Left kidney (tissue), 2 donors: ENCODE measurements around the gene RPRML. TPM values are rescaled to one million over a fixed set of nuclear protein-coding genes. Genes with fewer than 3 reads are reported as not detected.

Experiments
- DNase-seq: peaks from one replicate; pipeline ENCODE4 v3.0.0-alpha.2; 2013
- polyA plus RNA-seq: library from polyadenylated mRNA; unstranded; fragments of 120-200 nt; gene quantifications from one replicate; pipeline ENCODE4 v1.2.1, GENCODE V29; 2013; ENCODE audit not compliant: insufficient read length

The RPRML gene
- polyA plus RNA-seq, 1 donor, result not detected

DNA sequence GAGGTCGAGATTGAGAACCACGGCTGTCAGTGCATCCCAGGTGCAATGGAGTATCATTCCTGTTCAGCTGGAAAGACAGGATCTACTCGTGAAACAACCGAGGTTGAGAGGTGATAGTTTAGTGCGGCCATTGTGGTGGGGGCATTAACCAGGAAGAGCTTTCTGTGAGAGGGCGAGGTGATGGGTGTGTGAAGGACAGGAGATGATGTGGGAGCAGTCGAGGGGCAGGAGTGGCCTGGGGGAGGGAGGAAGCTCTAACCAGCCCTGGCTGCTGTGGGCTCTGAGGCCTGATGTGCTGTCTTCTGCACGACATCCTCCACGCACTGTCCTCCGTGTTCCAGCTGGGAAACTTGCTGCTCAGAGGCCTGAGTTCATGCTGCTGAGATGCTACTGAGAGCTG is 34.1 kb downstream of the RPRML start:
- no peak for DNase-seq

DNA sequence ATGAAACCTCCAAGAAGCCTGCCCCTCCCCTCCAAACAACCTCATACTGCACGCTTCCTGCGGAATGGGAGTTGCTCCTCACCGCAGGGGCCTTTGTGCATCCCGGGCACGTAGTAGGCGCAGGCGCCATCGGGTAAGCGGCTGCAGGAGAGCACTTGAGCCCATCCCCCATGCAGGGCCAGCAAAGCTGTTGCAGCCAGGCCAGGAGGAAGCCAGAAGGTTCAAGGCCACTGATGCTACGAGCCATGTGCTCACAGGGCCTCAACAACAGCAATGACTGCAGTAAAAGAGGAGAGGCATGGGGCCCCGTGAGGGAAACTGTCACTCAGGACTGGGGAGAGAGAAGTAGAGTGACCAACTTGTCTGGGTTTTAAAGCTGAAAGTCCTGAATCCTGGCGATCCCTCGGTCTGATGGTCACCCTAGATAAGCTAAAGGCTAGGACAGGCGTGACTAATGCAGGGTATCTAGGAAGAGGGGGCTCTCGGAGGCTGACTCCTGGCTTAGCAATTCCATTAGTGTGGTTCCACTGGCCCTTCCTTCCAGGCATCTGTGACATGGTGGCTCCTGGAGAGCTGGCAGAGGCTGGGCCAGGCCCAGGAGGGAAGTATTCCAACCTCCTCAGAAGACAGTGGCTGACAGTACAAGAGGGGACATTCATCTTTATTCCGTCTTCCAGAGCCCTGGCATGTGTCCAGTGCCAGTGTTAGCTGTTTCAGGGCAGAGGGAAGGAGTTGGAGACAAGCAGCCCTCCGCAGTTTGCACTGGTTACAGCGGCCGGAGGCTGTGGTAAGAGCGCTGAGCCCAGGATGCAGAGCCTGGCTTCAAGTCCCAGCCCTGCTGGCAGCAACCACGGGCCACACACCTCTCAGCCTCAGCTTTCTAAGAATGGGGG is 35.3 kb downstream of the RPRML start:
- DNase-seq, result no peak

DNA sequence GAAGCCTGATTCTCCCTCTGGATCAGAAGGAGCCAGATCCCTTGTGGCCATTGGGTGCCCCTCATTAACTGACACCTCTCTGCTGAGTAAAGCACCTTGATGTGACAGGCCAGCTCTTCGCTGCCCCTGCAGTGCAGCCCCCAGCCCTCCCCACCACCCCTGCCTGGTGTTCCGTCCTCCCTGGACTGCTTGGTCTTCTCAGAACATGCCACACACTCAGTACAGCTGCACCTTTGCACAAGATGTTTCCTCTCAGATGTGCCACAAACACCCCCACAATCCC is 35.9 kb downstream of the RPRML start:
- no peak for DNase-seq

DNA sequence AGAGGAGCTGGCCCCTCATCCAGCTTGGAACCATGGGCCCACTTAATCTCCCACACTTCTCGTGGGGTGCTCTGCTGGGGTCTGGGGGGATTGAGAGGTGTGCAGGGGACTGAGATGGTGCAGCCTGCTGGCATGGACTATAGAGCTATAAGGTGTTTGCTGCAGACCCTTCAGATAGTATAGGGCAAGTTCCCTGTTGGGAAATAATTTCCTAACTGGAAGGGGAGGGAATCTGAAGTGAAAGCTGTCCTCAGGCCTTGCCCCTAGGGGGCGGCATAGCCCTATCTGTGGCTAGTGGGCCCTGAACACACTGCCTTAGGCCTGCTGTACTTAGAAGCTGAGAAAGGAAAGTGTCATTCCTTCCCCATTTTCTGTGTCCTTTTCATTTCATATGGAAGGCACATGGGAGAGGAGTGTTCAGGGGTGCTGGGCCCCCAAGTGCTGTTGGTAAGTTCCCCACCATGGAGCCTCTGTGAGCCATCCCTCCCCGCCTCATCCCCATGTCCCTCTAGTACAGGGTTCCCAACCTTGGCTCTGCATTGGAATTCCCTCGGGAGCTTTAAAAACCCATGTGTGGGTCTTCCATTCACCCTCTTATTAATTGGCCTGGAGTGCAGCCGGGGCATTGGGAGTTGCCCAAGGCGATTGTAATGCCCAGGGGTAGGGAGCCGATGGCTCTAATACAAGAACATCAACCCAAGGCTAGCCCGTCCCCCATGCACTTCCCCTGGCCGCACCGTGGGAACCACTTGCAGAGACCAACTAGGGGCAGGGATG is 36.4 kb downstream of the RPRML start:
- peak; percentile 57 for DNase-seq

DNA sequence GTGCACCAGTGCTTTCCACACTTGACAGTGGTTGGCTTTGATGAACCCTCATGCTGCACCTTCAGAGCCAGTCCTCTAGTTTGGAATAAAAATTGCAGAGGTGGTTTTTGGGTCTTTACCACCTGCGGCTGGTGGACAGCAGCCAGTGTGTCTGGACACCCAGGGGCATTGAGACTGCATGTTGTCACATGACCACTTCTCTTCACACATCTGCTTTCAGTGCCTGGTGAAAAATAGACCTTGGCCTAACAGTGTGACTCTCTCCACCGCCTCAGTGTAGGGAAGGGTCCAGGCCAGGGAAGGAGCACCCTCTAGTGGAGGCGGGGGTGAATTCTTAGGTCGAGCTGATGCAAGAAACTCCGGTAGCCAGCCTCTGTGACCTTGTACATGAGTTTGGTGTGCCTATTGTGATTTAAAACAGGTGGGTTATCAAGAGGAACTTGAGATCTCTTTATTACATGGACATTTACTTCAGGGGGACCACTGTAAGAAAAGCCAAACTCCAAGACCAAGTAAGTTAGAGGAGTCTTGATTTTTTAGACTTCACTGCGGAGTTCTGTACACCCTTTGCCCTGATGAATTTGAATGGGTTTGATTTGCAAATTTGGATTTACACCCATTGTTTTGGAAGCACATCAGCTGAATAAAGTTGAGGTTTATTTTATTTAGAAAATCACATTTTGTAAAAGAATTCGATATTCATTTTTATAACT is 38.2 kb downstream of the RPRML start:
- DNase-seq, result peak; percentile 72

DNA sequence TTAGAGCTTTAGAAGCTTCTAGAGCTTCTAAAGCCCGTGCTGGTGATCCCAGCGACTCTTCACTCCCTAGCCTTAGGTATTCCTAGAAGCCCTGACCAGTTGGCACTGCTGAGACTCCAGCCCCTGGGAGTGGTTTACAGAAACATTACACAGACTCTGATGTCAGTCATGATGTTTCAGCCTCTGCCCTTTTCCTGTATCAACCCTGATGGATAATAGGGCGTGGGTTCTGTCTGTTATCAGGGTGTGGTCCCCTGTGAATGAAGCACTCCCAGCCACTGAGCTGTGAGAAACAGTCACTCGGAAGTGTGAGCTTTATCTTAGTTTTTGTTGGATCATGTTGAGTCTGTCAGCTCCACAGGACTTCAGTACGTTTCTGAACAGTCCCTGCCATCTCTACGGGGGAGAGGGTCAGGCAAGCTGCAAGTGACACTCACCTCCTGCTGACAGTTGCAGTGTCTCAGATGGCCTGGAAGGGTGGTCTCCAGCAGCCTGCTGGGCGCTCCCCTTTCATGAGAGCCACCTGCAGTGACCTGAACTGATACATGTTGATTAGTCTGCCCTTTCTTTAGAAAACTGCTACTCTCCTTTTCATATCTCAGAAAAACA is 43.3 kb downstream of the RPRML start:
- DNase-seq, result no peak

DNA sequence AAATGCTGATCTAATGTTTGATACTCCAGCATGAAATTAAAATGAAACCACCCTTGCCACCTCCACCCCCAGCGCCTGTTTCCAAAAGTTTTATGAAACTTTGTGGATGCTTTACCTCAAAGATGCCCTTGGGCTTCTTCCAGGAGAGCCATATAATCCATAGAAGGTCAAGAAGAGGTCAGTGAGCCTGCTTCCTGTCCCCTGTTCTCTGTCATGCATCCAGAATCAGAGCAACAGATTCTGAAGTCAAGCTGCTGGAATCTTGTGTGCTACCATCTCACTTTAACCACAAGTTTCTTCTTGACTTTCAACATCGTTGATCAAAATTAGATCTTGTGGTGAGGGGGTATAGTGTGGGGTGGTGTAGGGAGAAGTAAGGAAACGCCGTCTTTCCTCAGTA is 47.5 kb downstream of the RPRML start:
- no peak for DNase-seq

DNA sequence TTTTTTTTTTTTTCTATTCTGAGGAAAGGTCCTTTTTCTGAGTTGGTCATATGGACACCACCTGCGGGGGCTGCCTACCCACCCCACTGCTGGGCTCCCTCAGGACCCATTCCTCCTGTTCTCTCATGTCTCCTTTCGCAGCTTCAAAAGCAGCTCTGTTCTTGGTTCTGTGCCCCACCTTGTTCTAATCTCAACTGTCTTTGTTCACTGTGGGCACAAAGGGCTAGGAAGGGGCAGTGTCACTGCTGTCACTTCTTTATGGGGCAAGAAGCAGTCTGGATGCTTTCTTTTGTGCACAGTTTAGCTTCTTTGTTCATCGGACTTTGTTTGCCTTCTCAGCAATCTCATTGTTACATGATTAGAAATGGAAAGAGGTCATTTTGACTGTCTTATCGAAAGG is 49.0 kb downstream of the RPRML start:
- no peak for DNase-seq

DNA sequence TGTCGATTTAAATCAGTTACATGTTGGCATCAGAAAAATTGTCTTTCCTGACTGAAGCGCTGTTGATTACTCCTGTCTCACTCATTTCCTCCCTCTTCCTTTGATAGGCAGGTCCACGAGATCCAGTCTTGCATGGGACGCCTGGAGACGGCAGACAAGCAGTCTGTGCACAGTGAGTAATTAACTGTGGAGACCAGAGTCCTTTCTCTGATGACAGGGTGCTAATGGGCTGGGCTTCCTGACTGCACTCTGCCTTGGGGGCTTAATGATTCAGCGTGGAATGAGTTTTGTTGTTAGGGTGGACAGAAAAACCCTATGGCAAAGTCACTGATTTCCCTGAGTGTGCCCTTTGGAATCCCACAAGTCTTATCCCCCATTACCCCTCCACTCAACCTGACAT is 49.6 kb downstream of the RPRML start:
- DNase-seq, result no peak

DNA sequence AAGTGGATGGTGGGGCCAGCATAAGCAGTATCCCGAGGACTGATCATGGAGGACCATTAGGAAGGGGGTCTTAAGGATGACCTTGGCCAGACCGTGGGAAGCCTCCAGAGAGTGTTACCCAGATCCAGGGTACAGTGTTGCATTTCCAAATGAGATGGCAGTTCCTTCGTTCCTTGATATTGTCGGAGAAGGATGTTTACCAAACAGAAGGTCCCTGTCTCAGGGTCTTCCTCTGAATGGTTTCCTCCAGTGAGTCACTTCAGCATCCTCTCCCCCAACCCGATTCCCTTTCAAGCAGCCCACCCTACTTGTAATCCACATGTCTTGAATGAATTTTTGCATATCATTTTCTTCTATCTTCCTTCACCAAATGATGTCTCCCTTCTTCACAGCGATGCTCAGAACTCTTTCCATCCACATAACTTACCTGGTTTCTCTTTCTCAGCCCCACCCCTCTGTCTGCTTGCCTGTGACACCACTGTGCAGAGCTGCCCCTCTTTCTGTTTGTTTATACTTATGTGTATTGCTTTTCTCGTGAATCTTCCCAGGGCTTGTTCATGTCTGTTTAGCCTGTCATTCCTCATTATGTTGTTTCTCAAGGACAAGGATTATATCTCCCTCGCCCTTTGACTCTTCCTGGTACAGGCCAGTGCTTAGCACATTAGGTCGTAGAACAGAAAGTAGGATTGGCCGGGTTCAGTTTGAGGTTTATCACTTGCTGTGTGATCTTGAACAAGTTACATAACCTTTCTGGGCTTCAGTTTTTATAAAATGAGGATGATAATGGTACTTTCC is 50.4 kb downstream of the RPRML start:
- no peak for DNase-seq

Other genes with a start within 250 kb of the RPRML start
- gene WNT3, start 160.6 kb downstream of the RPRML start, polyA plus RNA-seq, result 1.7 TPM
- gene WNT9B, start 127.7 kb downstream of the RPRML start, polyA plus RNA-seq, result 8.5 TPM
- 66.0 TPM for gene GOSR2, start 56.1 kb downstream of the RPRML start, polyA plus RNA-seq
- 63.3 TPM for gene CDC27, start 210.0 kb upstream of the RPRML start, polyA plus RNA-seq
- gene MYL4, start 230.1 kb upstream of the RPRML start, polyA plus RNA-seq, result 1.9 TPM